K562 (cell line): ENCODE results near the gene ZMYND15. TPM values are rescaled to one million over a fixed set of nuclear protein-coding genes. Genes with fewer than 3 reads are reported as not detected.
A peak's percentile ranks its signal among the peaks of the same experiment; 100 is the strongest.

ENCODE experiments used
- ATAC-seq: fragments of 200-7000 bp; cut with Tn5 transposase; 3 replicates; pipeline ENCODE4 v1.9.1; 2020; ENCODE audit warnings: moderate library complexity
- BruUV-seq: library from RNA; stranded (reverse); fragments of 400-500 nt; replicated peaks from 2 replicates; lab custom pipeline; 2021; lab: Mats Ljungman, UMichigan
- CTCF ChIA-PET: fragments of 300-600 bp; formaldehyde crosslinking; extraction: SDS; loops from one replicate; lab custom pipeline; 2021; ENCODE audit warnings: low intra/inter-chr PET ratio; lab: Yijun Ruan, JAX
- POLR2A ChIA-PET: fragments of 300-600, 350-650 bp; sonication (Branson Sonifier 250); formaldehyde crosslinking; extraction: SDS; loops from one replicate; lab custom pipeline; 2021; ENCODE audit warnings: antibody characterized with exemption, inconsistent platforms; lab: Yijun Ruan, JAX
- DNase-seq, 4 experiments: peaks; one replicate each; pipeline versions ENCODE4 v3.0.0 to v3.0.0-alpha.2; 2011 to 2018; ENCODE audit warnings: low spot score in 3 of 4, mixed read lengths in 3 of 4; ENCODE audit errors: extremely low read depth in 1 of 4
- FAIRE-seq: peaks from 2 replicates; lab custom pipeline; 2011; peaks lifted over from hg19 to GRCh38; lab: Jason Lieb, UNC
- H2AFZ ChIP-seq: 2 replicates; pipeline ENCODE4 v1.6.0; 2011; ENCODE audit warnings: low read depth, low read length, control low read depth, inconsistent platforms
- H3K27ac ChIP-seq: fragments of 200-600 bp; 3 replicates; pipeline ENCODE4 v1.8.0; 2011; ENCODE audit warnings: low read depth, mild to moderate bottlenecking, control low read depth, inconsistent platforms, low read length, moderate library complexity, mixed read lengths; ENCODE audit errors: extremely low read depth
- H3K27me3 ChIP-seq, 2 experiments: fragments of 300-600 bp in 1 of 2; 2 replicates in 1 of 2; 3 replicates in 1 of 2; pipeline versions ENCODE4 v1.6.0 to v1.8.0; 2011; ENCODE audit warnings: inconsistent platforms in 2 of 2, low read length in 2 of 2, mild to moderate bottlenecking in 1 of 2, mixed read lengths in 1 of 2, moderate library complexity in 1 of 2; ENCODE audit not compliant: control insufficient read depth in 2 of 2, insufficient read depth in 2 of 2
- H3K36me3 ChIP-seq: fragments of 300-600 bp; 3 replicates; pipeline ENCODE4 v1.8.0; 2011; ENCODE audit warnings: mild to moderate bottlenecking, low read length, inconsistent platforms; ENCODE audit not compliant: control insufficient read depth, insufficient read depth
- H3K4me1 ChIP-seq, 2 experiments: fragments of 200-600 bp in 1 of 2; replicated peaks in 1 of 2; 2 replicates in 1 of 2; 3 replicates in 1 of 2; pipeline versions ENCODE4 v1.5.1 to v1.8.0; 2011; ENCODE audit warnings: inconsistent platforms in 2 of 2, low read length in 2 of 2, mild to moderate bottlenecking in 1 of 2, mixed read lengths in 1 of 2, moderate library complexity in 1 of 2; ENCODE audit not compliant: control insufficient read depth in 2 of 2, insufficient read depth in 2 of 2
- H3K4me2 ChIP-seq: 2 replicates; pipeline ENCODE4 v1.6.1; 2011; ENCODE audit warnings: low read length, control low read depth, inconsistent platforms, mixed read lengths; ENCODE audit not compliant: insufficient read depth
- H3K4me3 ChIP-seq: fragments of 200-600 bp; sonication (generic), shearing (Covaris generic); 2 replicates; pipeline ENCODE4 v1.5.1; 2016; ENCODE audit warnings: control low read depth, inconsistent platforms
- H3K79me2 ChIP-seq: fragments of 200-600 bp; 3 replicates; pipeline ENCODE4 v1.8.0; 2011; ENCODE audit warnings: low read length, inconsistent platforms; ENCODE audit not compliant: control insufficient read depth, insufficient read depth
- H3K9ac ChIP-seq, 2 experiments: 2 replicates each; pipeline versions ENCODE4 v1.6.0 to v1.6.1; 2011; ENCODE audit warnings: low read depth in 2 of 2, low read length in 2 of 2, control low read depth in 1 of 2, inconsistent platforms in 1 of 2, mild to moderate bottlenecking in 1 of 2, mixed read lengths in 1 of 2; ENCODE audit not compliant: insufficient read depth in 1 of 2
- H3K9me1 ChIP-seq: one replicate; pipeline ENCODE4 v1.6.0; 2011; ENCODE audit warnings: inconsistent platforms, mild to moderate bottlenecking, low read length, moderate library complexity; ENCODE audit not compliant: control insufficient read depth, insufficient read depth
- H3K9me3 ChIP-seq: replicated peaks from 2 replicates; pipeline ENCODE4 v1.5.1; 2011; ENCODE audit warnings: low read depth, low read length, inconsistent platforms; ENCODE audit not compliant: control insufficient read depth, insufficient read depth
- H4K20me1 ChIP-seq: replicated peaks from 2 replicates; pipeline ENCODE4 v1.6.1; 2011; ENCODE audit warnings: low read length, inconsistent platforms, mixed read lengths; ENCODE audit not compliant: control insufficient read depth, insufficient read depth
- CCAR2 ChIP-seq: fragments of 200-400 bp; formaldehyde crosslinking; IDR thresholded peaks from 2 replicates; pipeline ENCODE4 v1.6.1; 2017; ENCODE audit warnings: mild to moderate bottlenecking, low read depth, low read length
- DACH1 ChIP-seq: fragments of 450-650 bp; IDR thresholded peaks from 2 replicates; pipeline ENCODE4 v1.6.1; 2018; ENCODE audit not compliant: partially characterized antibody
- GABPA ChIP-seq: fragments of 200-800 bp; sonication (Bioruptor generic); conservative IDR thresholded peaks from 2 replicates; pipeline ENCODE4 v1.6.1; 2016; ENCODE audit warnings: low read depth, missing genetic modification characterization, missing compliant biosample characterization
- KDM1A ChIP-seq, 2 experiments: fragments of 450-650 bp; IDR thresholded peaks; 2 replicates each; pipeline ENCODE4 v1.6.1; 2016; ENCODE audit warnings: mild to moderate bottlenecking in 2 of 2
- MEIS2 ChIP-seq: fragments of 450-650 bp; IDR thresholded peaks from 2 replicates; pipeline ENCODE4 v1.6.1; 2014; ENCODE audit warnings: mild to moderate bottlenecking; ENCODE audit not compliant: partially characterized antibody
- PML ChIP-seq: IDR thresholded peaks from 2 replicates; pipeline ENCODE4 v1.6.1; 2012; ENCODE audit warnings: low read length, inconsistent platforms
- ZNF699 ChIP-seq: fragments of 250-450 bp; sonication (Bioruptor Pico); IDR thresholded peaks from 2 replicates; pipeline ENCODE4 v1.8.0; 2021; ENCODE audit warnings: mild to moderate bottlenecking, moderate library complexity; ENCODE audit not compliant: insufficient replicate concordance
- ZNF707 ChIP-seq: fragments of 250-450 bp; sonication (Bioruptor Pico); conservative IDR thresholded peaks from 2 replicates; pipeline ENCODE4 v1.8.0; 2022; ENCODE audit warnings: inconsistent platforms, mild to moderate bottlenecking, moderate library complexity
- WGBS: fragments of 100-300 bp; shearing (Covaris generic); methylation state at CpG from one replicate; pipeline ENCODE4 v1.1.6; 2016; ENCODE audit warnings: low coverage, mixed read lengths; ENCODE audit not compliant: insufficient coverage; ENCODE audit errors: missing lambda C conversion rate; 5-methylcytosine and 5-hydroxymethylcytosine counted together
- in situ Hi-C: fragments of 300-500 bp; cut with MboI; formaldehyde crosslinking; loops from 4 replicates; pipeline ENCODE4 v1.15.0; 2018; ENCODE audit warnings: inconsistent platforms, mixed read lengths
- intact Hi-C: fragments of 100-400 bp; cut with micrococcal nuclease; formaldehyde crosslinking; loops from 2 replicates; pipeline ENCODE4 v1.14.2; 2022
- polyA plus RNA-seq, 8 experiments: library from polyadenylated mRNA; depleted of rRNA in 4 of 8; stranded (reverse) in 5 of 8; unstranded in 3 of 8; fragments of >200 nt; fragmentation: Nextera tagmentation in 2 of 8; fragmentation: Illumina TruSeq in 1 of 8; extraction: Ambion mirVana in 2 of 8; extraction: Trizol in 1 of 8; gene quantifications; 2 replicates each; pipeline versions ENCODE4 v1.2.1 to v1.2.3, GENCODE V29; 2011 to 2014; ENCODE audit warnings: inconsistent platforms in 1 of 8, missing spikeins in 1 of 8
- total RNA-seq, 7 experiments: library from RNA; depleted of rRNA in 6 of 7; stranded (reverse); fragments of >200 nt in 6 of 7; fragmentation: Illumina TruSeq in 2 of 7; extraction: Trizol in 2 of 7; gene quantifications; 2 replicates each; pipeline versions ENCODE4 v1.2.1 to v1.2.3, GENCODE V29; 2011 to 2021; ENCODE audit warnings: low replicate concordance in 1 of 7
- TF ChIP-seq, protein P1 (sequence below): conservative IDR thresholded peaks from 2 replicates; pipeline ENCODE4 v1.6.1; 2011; ENCODE audit warnings: low read depth, mild to moderate bottlenecking, low read length; ENCODE audit not compliant: control insufficient read depth
- TF ChIP-seq, protein P2 (sequence below), 2 experiments: fragments of 450-650 bp in 1 of 2; sonication (generic) in 1 of 2; formaldehyde crosslinking in 1 of 2; IDR thresholded peaks in 1 of 2; conservative IDR thresholded peaks in 1 of 2; 2 replicates each; pipeline versions ENCODE4 v1.6.1 to v1.8.1; 2016 to 2023; ENCODE audit warnings: mild to moderate bottlenecking in 2 of 2, moderate library complexity in 2 of 2, inconsistent platforms in 1 of 2, missing genetic modification reagents in 1 of 2
- TF ChIP-seq, protein P3 (sequence below): fragments of 200-800 bp; sonication (Bioruptor generic); IDR thresholded peaks from 2 replicates; pipeline ENCODE4 v1.6.1; 2017; ENCODE audit warnings: missing genetic modification characterization, missing compliant biosample characterization

The ZMYND15 gene
- total and polyA plus RNA-seq, 9 of the 15 experiments (the other 6 are each of a cell fraction or from before 2014, with no cell fraction given) = 0.09 TPM; not detected in 8

DNA sequence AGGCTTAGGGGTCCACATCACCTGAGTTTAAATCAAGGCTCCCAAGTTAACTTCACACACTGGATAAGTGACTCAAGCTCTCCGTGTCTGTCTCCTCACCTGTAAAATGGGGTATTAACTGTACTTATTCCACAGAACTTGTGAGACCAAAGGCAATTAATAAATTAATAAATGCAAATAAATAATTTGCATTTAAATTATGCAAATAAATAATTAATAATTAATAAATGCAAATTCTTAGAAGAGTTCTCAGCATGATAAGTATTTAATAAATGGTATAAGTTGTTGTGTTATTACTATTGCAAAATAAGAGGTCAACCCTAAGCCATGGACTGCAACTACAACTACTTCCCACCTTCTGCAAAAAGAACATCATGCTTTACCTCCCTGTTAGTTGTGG, 13.8 kb downstream of the ZMYND15 start:
- no peaks in the 10 kb centered on the region for H3K79me2 ChIP-seq
- H3K4me3 ChIP-seq = no peak overlapping the region
- no peak for ATAC-seq
- peaks cover 19 to 30% of the 10 kb centered on the region in 2 experiments; a peak in 4 of 5 replicates for H3K27me3 ChIP-seq
- 0% methylated on average over 1 of the region's 1 CpG for WGBS
- H3K27ac ChIP-seq = no peak overlapping the region
- DNase-seq = no peak
- in situ Hi-C loops = no loop called here
- H2AFZ ChIP-seq = no peak overlapping the region
- FAIRE-seq = no peak
- ChIA-PET POLR2A (interaction anchor here (1.4 kb wide), 1 partner anchor 12 kb away, joined by 3 read pairs; no protein-coding TSS in a partner anchor), CTCF (no interaction called here)
- no peaks in the 10 kb centered on the region for H3K9me3 ChIP-seq
- H3K9ac ChIP-seq = no peak overlapping the region
- no peaks in the 10 kb centered on the region for H3K9me1 ChIP-seq
- no peak overlapping the region for H3K4me2 ChIP-seq
- intact Hi-C loops = no loop called here
- BruUV-seq = no TSS peak
- H3K4me1 ChIP-seq = no peaks in the 10 kb centered on the region
- no peaks in the 10 kb centered on the region for H4K20me1 ChIP-seq
- no peaks in the 10 kb centered on the region for H3K36me3 ChIP-seq
- TF ChIP-seq DACH1 = peak; percentile 48
- TF ChIP-seq CCAR2 = no peak
- no peak for TF ChIP-seq ZNF699 (CRISPR knock-in tag)

DNA sequence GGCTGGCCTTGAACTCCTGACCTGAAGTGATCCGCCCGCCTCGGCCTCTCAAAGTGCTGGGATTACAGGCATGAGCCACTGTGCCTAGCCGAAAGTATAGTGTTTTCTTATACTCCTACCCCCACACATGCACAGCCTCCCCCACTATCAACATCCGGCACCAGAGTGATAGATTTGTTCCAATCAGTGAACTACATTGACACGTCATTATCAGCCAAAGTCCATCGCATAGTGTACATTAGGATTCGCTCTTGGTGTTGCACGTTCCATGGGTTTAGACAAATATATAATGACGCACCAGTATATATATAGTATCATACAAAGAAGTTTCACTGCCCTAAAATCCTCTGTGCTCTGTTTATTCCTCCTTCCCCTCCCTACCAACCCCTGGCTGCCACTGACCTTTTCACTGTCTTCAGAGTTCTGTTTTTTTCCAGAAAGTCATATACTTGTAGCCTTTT, 20.2 kb downstream of the ZMYND15 start:
- no TSS peak for BruUV-seq
- no peaks in the 10 kb centered on the region for H3K9me1 ChIP-seq
- no peak overlapping the region for H3K4me3 ChIP-seq
- DNase-seq (peak in 1 of 4 experiments; percentile 24), ATAC-seq (no peak; the same call in 2 of the 3 replicates), FAIRE-seq (no peak)
- H4K20me1 ChIP-seq = no peaks in the 10 kb centered on the region
- intact Hi-C loops (no loop called here), in situ Hi-C loops (no loop called here)
- H3K27me3 ChIP-seq = peaks cover 8 to 21% of the 10 kb centered on the region in 2 experiments; a peak in 4 of 5 replicates
- H3K9me3 ChIP-seq = no peaks in the 10 kb centered on the region
- H2AFZ ChIP-seq = no peak overlapping the region
- no peaks in the 10 kb centered on the region for H3K79me2 ChIP-seq
- H3K9ac ChIP-seq = no peak overlapping the region
- WGBS = 2% methylated on average over 10 of the region's 10 CpGs
- CTCF ChIA-PET = no interaction called here
- H3K4me2 ChIP-seq = no peak overlapping the region
- no peaks in the 10 kb centered on the region; a peak in 2 of 5 replicates for H3K4me1 ChIP-seq
- POLR2A ChIA-PET = no interaction called here
- no peak overlapping the region for H3K27ac ChIP-seq
- H3K36me3 ChIP-seq = no peaks in the 10 kb centered on the region
- TF ChIP-seq ZNF707 (CRISPR knock-in tag) (no peak), KDM1A (IDR thresholded peaks at IDR 0.05) (peak; percentile 56 to 57; a peak in 2 of 4 replicates), PML (no peak), GABPA (no peak), MEIS2 (peak; percentile 35)
- TF ChIP-seq, protein P1, sequence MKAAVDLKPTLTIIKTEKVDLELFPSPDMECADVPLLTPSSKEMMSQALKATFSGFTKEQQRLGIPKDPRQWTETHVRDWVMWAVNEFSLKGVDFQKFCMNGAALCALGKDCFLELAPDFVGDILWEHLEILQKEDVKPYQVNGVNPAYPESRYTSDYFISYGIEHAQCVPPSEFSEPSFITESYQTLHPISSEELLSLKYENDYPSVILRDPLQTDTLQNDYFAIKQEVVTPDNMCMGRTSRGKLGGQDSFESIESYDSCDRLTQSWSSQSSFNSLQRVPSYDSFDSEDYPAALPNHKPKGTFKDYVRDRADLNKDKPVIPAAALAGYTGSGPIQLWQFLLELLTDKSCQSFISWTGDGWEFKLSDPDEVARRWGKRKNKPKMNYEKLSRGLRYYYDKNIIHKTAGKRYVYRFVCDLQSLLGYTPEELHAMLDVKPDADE = no peak
- TF ChIP-seq, protein P2, sequence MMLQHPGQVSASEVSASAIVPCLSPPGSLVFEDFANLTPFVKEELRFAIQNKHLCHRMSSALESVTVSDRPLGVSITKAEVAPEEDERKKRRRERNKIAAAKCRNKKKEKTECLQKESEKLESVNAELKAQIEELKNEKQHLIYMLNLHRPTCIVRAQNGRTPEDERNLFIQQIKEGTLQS (IDR thresholded peaks at IDR 0.05) = peak; percentile 22; the same call in 1 of the 2 replicates
- TF ChIP-seq, protein P2 (CRISPR knock-in tag; conservative IDR thresholded peaks at IDR 0.05) = no peak
- TF ChIP-seq, protein P3, sequence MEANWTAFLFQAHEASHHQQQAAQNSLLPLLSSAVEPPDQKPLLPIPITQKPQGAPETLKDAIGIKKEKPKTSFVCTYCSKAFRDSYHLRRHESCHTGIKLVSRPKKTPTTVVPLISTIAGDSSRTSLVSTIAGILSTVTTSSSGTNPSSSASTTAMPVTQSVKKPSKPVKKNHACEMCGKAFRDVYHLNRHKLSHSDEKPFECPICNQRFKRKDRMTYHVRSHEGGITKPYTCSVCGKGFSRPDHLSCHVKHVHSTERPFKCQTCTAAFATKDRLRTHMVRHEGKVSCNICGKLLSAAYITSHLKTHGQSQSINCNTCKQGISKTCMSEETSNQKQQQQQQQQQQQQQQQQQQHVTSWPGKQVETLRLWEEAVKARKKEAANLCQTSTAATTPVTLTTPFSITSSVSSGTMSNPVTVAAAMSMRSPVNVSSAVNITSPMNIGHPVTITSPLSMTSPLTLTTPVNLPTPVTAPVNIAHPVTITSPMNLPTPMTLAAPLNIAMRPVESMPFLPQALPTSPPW = no peak
